Measurements from ENCODE around the gene DMAC2. TPM values are rescaled to one million over a fixed set of nuclear protein-coding genes. Genes with fewer than 3 reads are reported as not detected.
A peak's percentile ranks its signal among the peaks of the same experiment; 100 is the strongest.

Gene DMAC2
- polyA plus RNA-seq, 1 of the 3 experiments (the other 2 are of a cell fraction): 71.4 TPM

DNA sequence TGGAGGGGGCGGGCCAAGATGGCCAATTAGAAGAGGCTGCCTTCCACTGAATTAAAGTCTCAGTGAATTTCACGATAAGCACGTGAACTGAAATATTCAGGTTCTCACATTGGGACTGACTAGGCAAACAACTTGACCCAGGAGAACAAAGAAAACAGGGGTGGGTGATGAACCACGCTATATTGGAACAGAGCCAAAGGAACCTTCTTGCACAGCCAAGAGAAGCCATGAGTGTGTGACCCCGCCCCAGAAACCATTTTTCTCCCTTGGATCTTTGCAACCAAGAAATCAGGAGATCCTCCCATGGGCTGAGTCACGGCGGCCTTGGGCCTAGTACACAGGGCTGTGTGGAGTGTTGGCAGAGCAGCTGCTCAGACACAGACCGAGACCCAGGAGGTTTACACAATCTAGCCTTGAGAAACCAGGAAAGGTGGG, 40.1 kb upstream of the DMAC2 start:
- no peaks in the 10 kb centered on the region for H3K9me3 ChIP-seq
- H3K4me3 ChIP-seq (ENCODE audit: low read depth in 2 of 2, low read length in 1 of 2): no peak overlapping the region
- no peaks in the 10 kb centered on the region for H4K20me1 ChIP-seq (ENCODE audit: insufficient read depth)
- H3K9me2 ChIP-seq: no peaks in the 10 kb centered on the region
- no peaks in the 10 kb centered on the region for H3K4me1 ChIP-seq (ENCODE audit: control insufficient read depth in 1 of 2, insufficient read depth in 2 of 2, low read depth in 1 of 2, low read length in 1 of 2)
- no peaks in the 10 kb centered on the region for H3K36me3 ChIP-seq (replicated peaks in 1 of 2; ENCODE audit: control insufficient read depth in 1 of 2, insufficient read depth in 2 of 2, low read length in 1 of 2)
- no peaks in the 10 kb centered on the region for H3K79me2 ChIP-seq (ENCODE audit: insufficient read depth)
- peak overlapping the region; percentile 70; the same call in 1 of the 2 replicates for H2AFZ ChIP-seq (ENCODE audit: low read depth)
- no peak overlapping the region for H3K9ac ChIP-seq
- H3K4me2 ChIP-seq: no peak overlapping the region
- ChIA-PET CTCF (interaction anchor here (0.8 to 1.1 kb wide), 2 partner anchors 91 kb away, joined by 3 to 4 read pairs; no protein-coding TSS in a partner anchor), POLR2A (no interaction called here)
- DNase-seq: no peak
- no peaks in the 10 kb centered on the region for H3F3A ChIP-seq (replicated peaks; ENCODE audit: insufficient read depth)
- WGBS (ENCODE audit: low lambda C conversion rate): 20% methylated on average over 8 of the region's 8 CpGs
- TF ChIP-seq TAF1 (IDR thresholded peaks at IDR 0.05; ENCODE audit: borderline replicate concordance, low read depth, low read length): no peak
- TF ChIP-seq RFX5 (IDR thresholded peaks at IDR 0.05; ENCODE audit: low read length): no peak
- TF ChIP-seq CHD2 (IDR thresholded peaks at IDR 0.05; ENCODE audit: low read length, partially characterized antibody): no peak
- TF ChIP-seq YY1 (IDR thresholded peaks at IDR 0.05; ENCODE audit: low read depth): no peak
- TF ChIP-seq, protein P1, sequence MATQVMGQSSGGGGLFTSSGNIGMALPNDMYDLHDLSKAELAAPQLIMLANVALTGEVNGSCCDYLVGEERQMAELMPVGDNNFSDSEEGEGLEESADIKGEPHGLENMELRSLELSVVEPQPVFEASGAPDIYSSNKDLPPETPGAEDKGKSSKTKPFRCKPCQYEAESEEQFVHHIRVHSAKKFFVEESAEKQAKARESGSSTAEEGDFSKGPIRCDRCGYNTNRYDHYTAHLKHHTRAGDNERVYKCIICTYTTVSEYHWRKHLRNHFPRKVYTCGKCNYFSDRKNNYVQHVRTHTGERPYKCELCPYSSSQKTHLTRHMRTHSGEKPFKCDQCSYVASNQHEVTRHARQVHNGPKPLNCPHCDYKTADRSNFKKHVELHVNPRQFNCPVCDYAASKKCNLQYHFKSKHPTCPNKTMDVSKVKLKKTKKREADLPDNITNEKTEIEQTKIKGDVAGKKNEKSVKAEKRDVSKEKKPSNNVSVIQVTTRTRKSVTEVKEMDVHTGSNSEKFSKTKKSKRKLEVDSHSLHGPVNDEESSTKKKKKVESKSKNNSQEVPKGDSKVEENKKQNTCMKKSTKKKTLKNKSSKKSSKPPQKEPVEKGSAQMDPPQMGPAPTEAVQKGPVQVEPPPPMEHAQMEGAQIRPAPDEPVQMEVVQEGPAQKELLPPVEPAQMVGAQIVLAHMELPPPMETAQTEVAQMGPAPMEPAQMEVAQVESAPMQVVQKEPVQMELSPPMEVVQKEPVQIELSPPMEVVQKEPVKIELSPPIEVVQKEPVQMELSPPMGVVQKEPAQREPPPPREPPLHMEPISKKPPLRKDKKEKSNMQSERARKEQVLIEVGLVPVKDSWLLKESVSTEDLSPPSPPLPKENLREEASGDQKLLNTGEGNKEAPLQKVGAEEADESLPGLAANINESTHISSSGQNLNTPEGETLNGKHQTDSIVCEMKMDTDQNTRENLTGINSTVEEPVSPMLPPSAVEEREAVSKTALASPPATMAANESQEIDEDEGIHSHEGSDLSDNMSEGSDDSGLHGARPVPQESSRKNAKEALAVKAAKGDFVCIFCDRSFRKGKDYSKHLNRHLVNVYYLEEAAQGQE (IDR thresholded peaks at IDR 0.05; ENCODE audit: low read depth, low read length): no peak
- TF ChIP-seq NRF1 (IDR thresholded peaks at IDR 0.05; ENCODE audit: low read depth, low read length): no peak
- no peak for TF ChIP-seq TEAD4 (IDR thresholded peaks at IDR 0.05; ENCODE audit: borderline replicate concordance, insufficient read depth)
- TF ChIP-seq, protein P2, sequence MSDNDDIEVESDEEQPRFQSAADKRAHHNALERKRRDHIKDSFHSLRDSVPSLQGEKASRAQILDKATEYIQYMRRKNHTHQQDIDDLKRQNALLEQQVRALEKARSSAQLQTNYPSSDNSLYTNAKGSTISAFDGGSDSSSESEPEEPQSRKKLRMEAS (IDR thresholded peaks at IDR 0.05; ENCODE audit: low read depth): no peak
- no peak for TF ChIP-seq ELF1 (IDR thresholded peaks at IDR 0.05)
- TF ChIP-seq SIN3A (IDR thresholded peaks at IDR 0.05; ENCODE audit: borderline replicate concordance, low read depth, low read length): no peak
- TF ChIP-seq, protein P3, sequence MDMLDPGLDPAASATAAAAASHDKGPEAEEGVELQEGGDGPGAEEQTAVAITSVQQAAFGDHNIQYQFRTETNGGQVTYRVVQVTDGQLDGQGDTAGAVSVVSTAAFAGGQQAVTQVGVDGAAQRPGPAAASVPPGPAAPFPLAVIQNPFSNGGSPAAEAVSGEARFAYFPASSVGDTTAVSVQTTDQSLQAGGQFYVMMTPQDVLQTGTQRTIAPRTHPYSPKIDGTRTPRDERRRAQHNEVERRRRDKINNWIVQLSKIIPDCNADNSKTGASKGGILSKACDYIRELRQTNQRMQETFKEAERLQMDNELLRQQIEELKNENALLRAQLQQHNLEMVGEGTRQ (IDR thresholded peaks at IDR 0.05; ENCODE audit: borderline replicate concordance, low read depth, low read length): no peak
- TF ChIP-seq RCOR1 (IDR thresholded peaks at IDR 0.05; ENCODE audit: low read length): no peak
- no peak for TF ChIP-seq RAD21 (IDR thresholded peaks at IDR 0.05; ENCODE audit: low read length)
- TF ChIP-seq TCF12 (IDR thresholded peaks at IDR 0.05): no peak
- TF ChIP-seq, protein P4, sequence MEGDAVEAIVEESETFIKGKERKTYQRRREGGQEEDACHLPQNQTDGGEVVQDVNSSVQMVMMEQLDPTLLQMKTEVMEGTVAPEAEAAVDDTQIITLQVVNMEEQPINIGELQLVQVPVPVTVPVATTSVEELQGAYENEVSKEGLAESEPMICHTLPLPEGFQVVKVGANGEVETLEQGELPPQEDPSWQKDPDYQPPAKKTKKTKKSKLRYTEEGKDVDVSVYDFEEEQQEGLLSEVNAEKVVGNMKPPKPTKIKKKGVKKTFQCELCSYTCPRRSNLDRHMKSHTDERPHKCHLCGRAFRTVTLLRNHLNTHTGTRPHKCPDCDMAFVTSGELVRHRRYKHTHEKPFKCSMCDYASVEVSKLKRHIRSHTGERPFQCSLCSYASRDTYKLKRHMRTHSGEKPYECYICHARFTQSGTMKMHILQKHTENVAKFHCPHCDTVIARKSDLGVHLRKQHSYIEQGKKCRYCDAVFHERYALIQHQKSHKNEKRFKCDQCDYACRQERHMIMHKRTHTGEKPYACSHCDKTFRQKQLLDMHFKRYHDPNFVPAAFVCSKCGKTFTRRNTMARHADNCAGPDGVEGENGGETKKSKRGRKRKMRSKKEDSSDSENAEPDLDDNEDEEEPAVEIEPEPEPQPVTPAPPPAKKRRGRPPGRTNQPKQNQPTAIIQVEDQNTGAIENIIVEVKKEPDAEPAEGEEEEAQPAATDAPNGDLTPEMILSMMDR (IDR thresholded peaks at IDR 0.05): no peak
- no peak overlapping the region for H3K27ac ChIP-seq (ENCODE audit: low read depth in 2 of 2, low read length in 1 of 2)
- peaks cover 54% of the 10 kb centered on the region for H3K27me3 ChIP-seq (ENCODE audit: insufficient read depth)
